GM13977 (cell line): ENCODE measurements around the gene PTPN6.

ENCODE experiments used
- DNase-seq: peaks from one replicate; pipeline ENCODE4 v3.0.0; 2012; ENCODE audit warnings: low spot score
- in situ Hi-C: fragments of 300-500 bp; cut with MboI; formaldehyde crosslinking; loops from one replicate; pipeline ENCODE4 v1.12.0; 2022; ENCODE audit warnings: low sequenced_read_pairs, low pct_unique_long_range_greater_than_20kb, mixed read lengths, inconsistent platforms; ENCODE audit not compliant: unreplicated experiment
- TF ChIP-seq, protein P1 (sequence below): IDR thresholded peaks from 2 replicates; pipeline ENCODE4 v1.5.1; 2012; ENCODE audit warnings: mild to moderate bottlenecking, control low read depth; ENCODE audit not compliant: insufficient read depth; ENCODE audit errors: extremely low read depth, missing control alignments

PTPN6 gene

DNA sequence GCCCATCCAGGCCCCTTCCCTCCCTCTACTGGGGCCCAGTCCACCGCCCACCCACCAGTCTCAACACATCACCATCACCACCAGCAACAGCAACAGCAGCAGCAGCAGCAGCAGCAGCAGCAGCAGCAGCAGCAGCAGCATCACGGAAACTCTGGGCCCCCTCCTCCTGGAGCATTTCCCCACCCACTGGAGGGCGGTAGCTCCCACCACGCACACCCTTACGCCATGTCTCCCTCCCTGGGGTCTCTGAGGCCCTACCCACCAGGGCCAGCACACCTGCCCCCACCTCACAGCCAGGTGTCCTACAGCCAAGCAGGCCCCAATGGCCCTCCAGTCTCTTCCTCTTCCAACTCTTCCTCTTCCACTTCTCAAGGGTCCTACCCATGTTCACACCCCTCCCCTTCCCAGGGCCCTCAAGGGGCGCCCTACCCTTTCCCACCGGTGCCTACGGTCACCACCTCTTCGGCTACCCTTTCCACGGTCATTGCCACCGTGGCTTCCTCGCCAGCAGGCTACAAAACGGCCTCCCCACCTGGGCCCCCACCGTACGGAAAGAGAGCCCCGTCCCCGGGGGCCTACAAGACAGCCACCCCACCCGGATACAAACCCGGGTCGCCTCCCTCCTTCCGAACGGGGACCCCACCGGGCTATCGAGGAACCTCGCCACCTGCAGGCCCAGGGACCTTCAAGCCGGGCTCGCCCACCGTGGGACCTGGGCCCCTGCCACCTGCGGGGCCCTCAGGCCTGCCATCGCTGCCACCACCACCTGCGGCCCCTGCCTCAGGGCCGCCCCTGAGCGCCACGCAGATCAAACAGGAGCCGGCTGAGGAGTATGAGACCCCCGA is 14.3 kb upstream of the PTPN6 start:
- TF ChIP-seq, protein P1, sequence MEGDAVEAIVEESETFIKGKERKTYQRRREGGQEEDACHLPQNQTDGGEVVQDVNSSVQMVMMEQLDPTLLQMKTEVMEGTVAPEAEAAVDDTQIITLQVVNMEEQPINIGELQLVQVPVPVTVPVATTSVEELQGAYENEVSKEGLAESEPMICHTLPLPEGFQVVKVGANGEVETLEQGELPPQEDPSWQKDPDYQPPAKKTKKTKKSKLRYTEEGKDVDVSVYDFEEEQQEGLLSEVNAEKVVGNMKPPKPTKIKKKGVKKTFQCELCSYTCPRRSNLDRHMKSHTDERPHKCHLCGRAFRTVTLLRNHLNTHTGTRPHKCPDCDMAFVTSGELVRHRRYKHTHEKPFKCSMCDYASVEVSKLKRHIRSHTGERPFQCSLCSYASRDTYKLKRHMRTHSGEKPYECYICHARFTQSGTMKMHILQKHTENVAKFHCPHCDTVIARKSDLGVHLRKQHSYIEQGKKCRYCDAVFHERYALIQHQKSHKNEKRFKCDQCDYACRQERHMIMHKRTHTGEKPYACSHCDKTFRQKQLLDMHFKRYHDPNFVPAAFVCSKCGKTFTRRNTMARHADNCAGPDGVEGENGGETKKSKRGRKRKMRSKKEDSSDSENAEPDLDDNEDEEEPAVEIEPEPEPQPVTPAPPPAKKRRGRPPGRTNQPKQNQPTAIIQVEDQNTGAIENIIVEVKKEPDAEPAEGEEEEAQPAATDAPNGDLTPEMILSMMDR = peak; percentile 6
- DNase-seq = peak; percentile 65
- in situ Hi-C loops = loop anchor here (25.0 kb wide), 1 partner anchor 175 kb away; the partner anchor contains the start of gene C1RL

DNA sequence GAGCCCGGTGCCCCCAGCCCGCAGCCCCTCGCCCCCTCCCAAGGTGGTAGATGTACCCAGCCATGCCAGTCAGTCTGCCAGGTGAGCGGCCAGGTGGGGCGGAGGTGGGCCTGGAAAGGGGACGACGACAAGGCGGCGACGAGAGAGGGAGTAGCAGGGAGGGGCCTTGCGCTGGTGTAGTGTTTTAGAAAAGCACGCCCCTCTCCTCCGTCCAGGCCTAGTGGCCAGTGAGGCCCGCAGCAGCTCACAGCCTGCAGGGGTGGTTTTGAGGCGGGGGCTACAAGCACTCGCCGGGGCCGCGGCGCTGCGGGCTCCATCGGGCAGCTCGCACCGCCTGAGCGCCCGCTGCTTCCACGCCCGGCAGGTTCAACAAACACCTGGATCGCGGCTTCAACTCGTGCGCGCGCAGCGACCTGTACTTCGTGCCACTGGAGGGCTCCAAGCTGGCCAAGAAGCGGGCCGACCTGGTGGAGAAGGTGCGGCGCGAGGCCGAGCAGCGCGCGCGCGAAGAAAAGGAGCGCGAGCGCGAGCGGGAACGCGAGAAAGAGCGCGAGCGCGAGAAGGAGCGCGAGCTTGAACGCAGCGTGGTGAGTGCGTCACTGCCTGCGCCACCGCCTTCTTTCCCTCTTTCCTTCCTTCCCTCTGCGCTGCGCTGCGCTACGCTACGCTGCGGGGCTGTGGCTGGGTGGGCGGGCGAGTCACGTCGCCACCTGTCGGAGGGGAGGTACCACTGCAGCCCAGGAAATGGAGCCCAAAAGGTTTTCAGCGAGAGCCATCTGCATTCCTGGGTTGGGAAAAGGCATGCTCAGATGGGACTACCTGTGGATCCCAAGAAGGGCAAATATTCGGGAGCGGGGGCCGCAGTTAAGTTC is 13.4 kb upstream of the PTPN6 start:
- in situ Hi-C loops = loop anchor here (25.0 kb wide), 1 partner anchor 175 kb away; the partner anchor contains the start of gene C1RL
- DNase-seq = peak; percentile 91
- TF ChIP-seq, protein P1 = peak; percentile 97

DNA sequence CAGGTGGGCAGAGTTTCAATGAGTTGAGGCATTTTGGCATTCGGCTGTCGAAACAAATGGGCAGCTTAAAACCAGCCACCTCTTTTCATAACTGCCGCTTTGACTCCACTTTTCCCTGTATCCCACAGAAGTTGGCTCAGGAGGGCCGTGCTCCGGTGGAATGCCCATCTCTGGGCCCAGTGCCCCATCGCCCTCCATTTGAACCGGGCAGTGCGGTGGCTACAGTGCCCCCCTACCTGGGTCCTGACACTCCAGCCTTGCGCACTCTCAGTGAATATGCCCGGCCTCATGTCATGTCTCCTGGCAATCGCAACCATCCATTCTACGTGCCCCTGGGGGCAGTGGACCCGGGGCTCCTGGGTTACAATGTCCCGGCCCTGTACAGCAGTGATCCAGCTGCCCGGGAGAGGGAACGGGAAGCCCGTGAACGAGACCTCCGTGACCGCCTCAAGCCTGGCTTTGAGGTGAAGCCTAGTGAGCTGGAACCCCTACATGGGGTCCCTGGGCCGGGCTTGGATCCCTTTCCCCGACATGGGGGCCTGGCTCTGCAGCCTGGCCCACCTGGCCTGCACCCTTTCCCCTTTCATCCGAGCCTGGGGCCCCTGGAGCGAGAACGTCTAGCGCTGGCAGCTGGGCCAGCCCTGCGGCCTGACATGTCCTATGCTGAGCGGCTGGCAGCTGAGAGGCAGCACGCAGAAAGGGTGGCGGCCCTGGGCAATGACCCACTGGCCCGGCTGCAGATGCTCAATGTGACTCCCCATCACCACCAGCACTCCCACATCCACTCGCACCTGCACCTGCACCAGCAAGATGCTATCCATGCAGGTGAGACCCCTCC is 12.6 kb upstream of the PTPN6 start:
- no peak for DNase-seq
- in situ Hi-C loops = loop anchor here (25.0 kb wide), 1 partner anchor 174 kb away; the partner anchor contains the start of gene C1RL
- TF ChIP-seq, protein P1 = no peak

DNA sequence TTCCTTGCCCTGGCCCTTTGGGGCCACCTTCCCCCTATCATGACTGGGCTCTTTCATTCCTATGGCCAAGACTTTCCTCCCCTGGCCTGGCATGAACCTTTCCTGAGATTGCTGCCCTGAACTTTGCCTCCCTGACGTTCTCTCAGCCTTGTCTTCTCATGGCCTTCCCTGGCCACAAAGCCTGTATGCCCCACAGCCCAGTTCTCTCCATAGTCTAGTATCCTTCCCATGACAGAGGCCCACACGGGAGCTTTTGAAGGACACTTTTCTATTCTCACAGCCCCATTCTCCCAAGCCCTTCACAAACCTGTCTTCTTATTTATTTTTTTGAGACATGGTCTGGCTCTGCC is 12.0 kb upstream of the PTPN6 start:
- TF ChIP-seq, protein P1 = no peak
- in situ Hi-C loops = loop anchor here (25.0 kb wide), 1 partner anchor 173 kb away; the partner anchor contains the start of gene C1RL
- no peak for DNase-seq

DNA sequence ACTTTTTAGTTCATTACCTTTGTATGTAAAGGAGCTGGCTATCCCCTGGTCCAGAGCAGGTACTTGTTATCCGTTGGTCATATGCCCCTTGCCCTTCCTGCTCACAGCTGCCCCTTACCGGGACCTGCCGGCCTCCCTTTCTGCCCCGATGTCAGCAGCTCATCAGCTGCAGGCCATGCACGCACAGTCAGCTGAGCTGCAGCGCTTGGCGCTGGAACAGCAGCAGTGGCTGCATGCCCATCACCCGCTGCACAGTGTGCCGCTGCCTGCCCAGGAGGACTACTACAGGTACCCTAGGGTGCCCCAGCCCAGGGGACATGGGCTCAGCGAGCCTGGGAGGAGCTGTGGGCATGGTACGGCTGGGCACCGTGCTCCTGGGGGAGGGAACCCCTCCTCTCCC is 9.9 kb upstream of the PTPN6 start:
- no peak for DNase-seq
- TF ChIP-seq, protein P1 = no peak
- in situ Hi-C loops = loop anchor here (25.0 kb wide), 1 partner anchor 171 kb away; the partner anchor contains the start of gene C1RL
